Stimulated activated naive B cell treated with anti-CD40 and anti-IgM and Interleukin-4, amounts not matched to agents 10 μg/mL and 1 μg/mL and 100 μg/mL, for 72 hours (primary cell): ENCODE data around the gene LUC7L.
"Not testable (repeated sequence)": the region's sequence is repeated elsewhere in the genome, so short reads cannot be mapped to it uniquely, and the experiment has no call there.

Source experiments
- ATAC-seq, 2 donors: fragments of 150-1000 bp; cut with Tn5 transposase; replicated peaks; 2 replicates each; pipeline ENCODE4 v1.10.0; 2021; ENCODE audit warnings: moderate library complexity in 1 of 2
- DNase-seq: peaks from one replicate; pipeline ENCODE4 v3.0.0; 2021
- H3K27ac Mint-ChIP-seq: one replicate; pipeline ENCODE4 v1.8.0; 2022; ENCODE audit warnings: mild to moderate bottlenecking, mixed read lengths
- H3K27me3 Mint-ChIP-seq, 2 donors: one replicate each; pipeline ENCODE4 v1.8.0; 2022; ENCODE audit warnings: mixed read lengths in 2 of 2
- H3K36me3 Mint-ChIP-seq, 2 donors: one replicate each; pipeline ENCODE4 v1.8.0; 2022; ENCODE audit warnings: mixed read lengths in 2 of 2, mild to moderate bottlenecking in 1 of 2
- H3K4me1 Mint-ChIP-seq, 2 donors: one replicate each; pipeline ENCODE4 v1.8.0; 2022; ENCODE audit warnings: mixed read lengths in 2 of 2, mild to moderate bottlenecking in 1 of 2
- H3K4me3 Mint-ChIP-seq, 2 donors: one replicate each; pipeline ENCODE4 v1.8.0; 2022; ENCODE audit warnings: mild to moderate bottlenecking in 2 of 2, mixed read lengths in 2 of 2, moderate library complexity in 1 of 2
- H3K9me3 Mint-ChIP-seq, 2 donors: one replicate each; pipeline ENCODE4 v1.8.0; 2022; ENCODE audit warnings: mixed read lengths in 2 of 2, mild to moderate bottlenecking in 1 of 2

The LUC7L gene

DNA sequence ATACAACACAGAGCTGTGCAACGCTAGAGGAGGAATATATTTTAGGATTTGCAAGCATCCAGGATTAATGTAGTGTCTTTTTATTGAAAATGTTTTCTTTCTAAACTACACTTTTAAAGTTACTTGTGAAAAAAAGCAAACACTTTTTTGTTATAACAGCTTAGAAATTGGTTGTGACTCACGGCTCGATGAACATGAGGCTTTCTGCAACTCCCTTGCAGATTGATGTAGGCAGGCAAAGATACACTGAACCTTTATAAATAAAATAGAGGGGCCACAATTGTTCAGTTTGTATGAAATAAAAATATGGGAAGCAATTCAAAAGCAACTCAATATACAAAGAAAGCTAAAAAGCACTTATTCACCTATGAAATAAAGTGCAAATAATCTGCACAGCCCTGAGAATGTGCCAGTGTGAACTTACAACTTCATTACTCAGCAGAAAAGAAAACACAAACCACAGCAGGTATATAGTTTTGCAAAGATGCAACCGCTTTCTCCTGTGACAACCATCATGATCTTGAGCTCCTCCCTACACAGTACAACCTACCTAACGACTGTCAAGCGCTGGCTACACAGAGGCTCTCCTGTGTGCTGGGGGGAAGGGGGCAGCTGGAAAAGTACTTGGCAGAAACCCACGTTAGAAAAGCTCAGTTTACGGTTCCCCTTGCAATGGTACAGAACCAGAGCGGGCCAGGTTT, 948 bp downstream of the LUC7L start:
- Mint-ChIP-seq H3K27ac (peak overlapping the region; percentile 99), H3K4me3 (peak overlapping the region; percentile 89 to 94), H3K4me1 (peaks cover 18 to 25% of the 10 kb centered on the region in 2 donors), H3K27me3 (no peaks in the 10 kb centered on the region), H3K9me3 (no peaks in the 10 kb centered on the region), H3K36me3 (peaks cover 10 to 24% of the 10 kb centered on the region in 2 donors)
- ATAC-seq (peak; percentile 10 to 22), DNase-seq (no peak)

DNA sequence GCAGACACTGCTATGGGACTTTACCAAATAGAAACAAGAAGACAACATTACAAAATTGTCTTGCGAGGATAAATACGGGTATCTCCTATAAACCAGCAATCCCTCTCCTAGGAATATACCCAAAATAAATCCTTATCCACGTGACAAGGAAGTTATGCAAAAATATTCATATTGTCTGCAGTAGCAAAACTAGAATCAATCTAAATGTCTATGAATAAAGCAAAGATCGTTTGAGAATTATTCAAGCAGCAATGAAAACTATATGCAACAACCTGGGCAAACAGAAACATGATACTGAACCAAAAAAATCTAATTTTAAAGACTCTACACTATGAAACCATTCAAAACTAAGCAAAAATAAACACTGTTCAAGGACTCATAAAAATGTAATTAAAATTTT, 9.2 kb downstream of the LUC7L start:
- Mint-ChIP-seq H3K27me3 (no peaks in the 10 kb centered on the region), H3K9me3 (no peaks in the 10 kb centered on the region), H3K4me1 (peaks cover 3 to 7% of the 10 kb centered on the region in 2 donors), H3K27ac (no peak overlapping the region), H3K36me3 (peaks cover 32 to 36% of the 10 kb centered on the region in 2 donors), H3K4me3 (no peak overlapping the region)
- no peak for ATAC-seq
- no peak for DNase-seq

DNA sequence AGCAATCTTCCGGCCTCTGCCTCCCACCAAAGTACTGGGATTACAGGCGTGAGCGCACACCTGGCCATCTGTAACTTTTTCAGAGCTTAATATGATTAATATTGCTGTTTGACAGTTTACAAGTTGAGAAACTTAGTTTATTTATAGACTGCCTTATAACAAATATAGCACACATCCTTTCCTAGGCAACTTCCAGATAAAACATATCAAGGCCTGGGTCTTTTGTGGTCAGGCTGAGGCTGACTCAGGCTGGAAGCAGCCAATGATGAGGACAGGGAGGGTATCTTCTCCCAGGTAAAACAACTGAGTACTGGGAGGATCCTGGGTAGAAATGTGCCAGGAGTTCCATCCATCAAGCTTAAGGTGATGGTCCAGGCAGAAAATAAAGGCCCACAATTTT, 16.2 kb downstream of the LUC7L start:
- Mint-ChIP-seq H3K4me1 (peaks cover 9 to 15% of the 10 kb centered on the region in 2 donors), H3K27ac (no peak overlapping the region), H3K9me3 (no peaks in the 10 kb centered on the region), H3K36me3 (peaks cover 18 to 38% of the 10 kb centered on the region in 2 donors), H3K4me3 (no peak overlapping the region), H3K27me3 (no peaks in the 10 kb centered on the region)
- DNase-seq (no peak), ATAC-seq (no peak)

DNA sequence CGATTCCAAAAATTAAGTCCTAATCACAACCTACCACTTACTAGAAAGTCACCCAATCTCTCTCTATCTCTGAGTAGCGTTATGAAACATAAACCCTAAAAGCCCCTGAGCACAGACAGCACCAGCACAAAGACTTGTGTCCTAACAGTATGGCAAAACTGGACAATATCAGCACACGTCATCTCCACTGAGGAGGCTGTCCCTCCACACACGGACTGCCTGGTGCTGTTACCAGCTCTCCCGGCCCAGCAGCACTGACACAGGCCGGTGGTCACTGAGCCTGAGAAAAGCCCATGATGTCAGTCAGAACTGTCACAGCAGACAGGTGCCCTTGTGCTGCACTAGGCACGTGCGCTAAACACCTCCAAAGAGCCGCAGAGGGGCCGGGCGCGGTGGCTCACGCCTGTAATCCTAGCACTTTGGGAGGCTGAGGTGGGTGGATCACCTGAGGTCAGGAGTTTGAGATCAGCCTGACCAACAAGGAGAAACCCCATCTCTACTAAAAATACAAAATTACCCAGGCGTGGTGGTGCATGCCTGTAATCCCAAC, 17.5 kb downstream of the LUC7L start:
- not testable (repeated sequence) for H3K27me3 Mint-ChIP-seq, ATAC-seq, DNase-seq, H3K4me3 Mint-ChIP-seq, H3K9me3 Mint-ChIP-seq
- peaks cover 9 to 15% of the 10 kb centered on the region in 2 donors for H3K4me1 Mint-ChIP-seq
- H3K27ac Mint-ChIP-seq = peak overlapping the region; percentile 31
- H3K36me3 Mint-ChIP-seq = peaks cover 13 to 35% of the 10 kb centered on the region in 2 donors

DNA sequence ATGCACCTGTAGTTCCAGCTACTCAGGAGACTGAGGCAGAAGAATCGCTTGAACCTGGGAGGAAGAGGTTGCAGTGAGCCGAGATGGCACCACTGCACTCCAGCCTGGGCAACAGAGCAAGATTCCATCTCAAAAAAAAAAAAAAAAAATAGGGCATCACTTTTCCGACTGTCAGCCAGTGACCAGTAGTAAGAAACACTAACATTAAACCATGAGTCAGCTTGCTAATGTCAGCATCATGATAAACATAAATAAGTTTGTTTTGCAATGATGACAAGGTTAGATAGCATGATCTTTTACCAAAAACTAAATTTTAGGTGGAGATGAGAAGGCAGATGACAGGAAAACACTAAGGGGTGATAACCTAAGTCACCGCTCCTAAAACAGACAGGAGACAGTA, 19.9 kb downstream of the LUC7L start:
- H3K36me3 Mint-ChIP-seq = peaks cover 17 to 34% of the 10 kb centered on the region in 2 donors
- not testable (repeated sequence) for ATAC-seq, H3K4me3 Mint-ChIP-seq, H3K27me3 Mint-ChIP-seq, H3K27ac Mint-ChIP-seq, H3K9me3 Mint-ChIP-seq, DNase-seq
- H3K4me1 Mint-ChIP-seq = peaks cover 9 to 12% of the 10 kb centered on the region in 2 donors

DNA sequence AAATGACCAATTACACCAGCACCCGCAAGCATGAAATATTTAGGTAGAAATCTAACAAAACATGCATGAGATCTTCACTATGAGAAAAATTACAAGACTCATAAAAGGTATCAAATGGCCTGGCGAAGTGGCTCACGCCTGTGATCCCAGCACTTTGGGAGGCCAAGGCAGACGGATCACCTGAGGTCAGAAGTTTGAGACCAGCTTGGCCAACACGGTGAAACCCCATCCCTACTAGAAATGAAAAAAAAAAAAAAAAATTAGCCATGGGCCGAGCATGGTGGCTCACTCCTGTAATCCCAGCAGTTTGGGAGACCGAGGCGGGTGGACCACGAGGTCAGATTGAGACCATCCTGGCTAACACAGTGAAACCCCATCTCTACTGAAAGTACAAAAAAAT, 25.2 kb downstream of the LUC7L start:
- not testable (repeated sequence) for H3K9me3 Mint-ChIP-seq, H3K27ac Mint-ChIP-seq, H3K4me3 Mint-ChIP-seq, H3K4me1 Mint-ChIP-seq, ATAC-seq, DNase-seq, H3K27me3 Mint-ChIP-seq
- peaks cover 28 to 36% of the 10 kb centered on the region in 2 donors for H3K36me3 Mint-ChIP-seq

DNA sequence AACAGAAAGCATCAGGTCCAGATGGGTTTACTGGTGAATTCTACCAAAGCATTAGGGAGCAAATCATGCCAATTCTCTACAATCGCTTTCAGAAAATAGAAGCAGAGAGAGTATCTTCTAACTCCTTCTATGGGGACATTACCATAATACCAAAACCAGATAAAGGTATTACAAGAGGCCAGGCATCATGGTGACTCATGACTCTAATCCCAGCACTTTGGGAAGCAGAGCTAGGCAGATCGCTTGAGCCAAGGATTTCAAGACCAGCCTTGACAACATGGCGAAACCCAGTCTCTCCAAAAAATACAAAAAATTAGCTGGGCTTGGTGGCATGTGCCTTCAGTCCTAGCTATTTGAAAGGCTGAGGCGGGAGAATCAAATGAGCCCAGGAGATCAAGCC, 26.0 kb downstream of the LUC7L start:
- Mint-ChIP-seq H3K4me1 (no peaks in the 10 kb centered on the region), H3K36me3 (peaks cover 25 to 36% of the 10 kb centered on the region in 2 donors), H3K27me3 (no peaks in the 10 kb centered on the region), H3K9me3 (no peaks in the 10 kb centered on the region), H3K4me3 (no peak overlapping the region), H3K27ac (no peak overlapping the region)
- ATAC-seq (no peak), DNase-seq (no peak)

DNA sequence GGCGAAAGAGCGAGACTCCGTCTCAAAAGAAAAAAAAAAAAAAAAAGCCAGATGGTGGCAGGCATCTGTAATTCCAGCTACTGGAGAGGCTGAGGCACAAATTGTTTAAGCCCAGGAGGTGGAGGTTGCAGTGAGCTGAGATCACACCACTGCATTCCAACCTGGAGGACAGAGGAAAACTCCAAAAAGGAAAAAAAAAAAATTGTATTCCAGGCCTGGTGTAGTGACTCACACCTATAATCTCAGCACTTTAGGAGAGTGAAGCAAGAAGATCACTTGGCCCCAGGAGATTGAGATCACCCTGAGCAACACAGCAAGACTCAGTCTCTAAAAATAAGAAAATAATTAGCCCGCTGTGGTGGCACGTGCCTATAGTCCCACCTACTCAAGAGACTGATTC, 28.9 kb downstream of the LUC7L start:
- Mint-ChIP-seq H3K36me3 (peaks cover 20 to 32% of the 10 kb centered on the region in 2 donors), H3K27me3 (no peaks in the 10 kb centered on the region), H3K27ac (no peak overlapping the region), H3K4me1 (no peaks in the 10 kb centered on the region), H3K9me3 (no peaks in the 10 kb centered on the region), H3K4me3 (no peak overlapping the region)
- ATAC-seq (no peak), DNase-seq (no peak)

DNA sequence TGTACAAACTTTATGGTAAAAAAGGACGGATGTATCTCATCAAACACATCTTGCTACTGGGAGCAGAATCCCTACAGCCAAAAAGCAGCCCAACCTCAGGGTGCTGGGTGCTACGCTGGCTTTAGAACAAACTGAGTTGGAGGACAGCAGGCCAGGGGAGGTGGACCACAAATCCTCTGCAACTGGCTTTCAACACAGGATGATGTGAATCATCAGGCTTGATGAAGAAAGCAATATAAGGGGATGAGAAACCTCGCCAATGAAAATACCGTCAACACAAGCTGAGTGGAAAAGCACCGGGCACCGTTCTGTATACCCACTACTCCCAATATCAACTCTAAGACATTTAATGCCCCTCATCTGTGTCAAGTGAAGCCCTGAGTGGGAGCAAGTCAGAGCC, 34.7 kb downstream of the LUC7L start:
- Mint-ChIP-seq H3K27ac (no peak overlapping the region), H3K27me3 (no peaks in the 10 kb centered on the region), H3K4me1 (no peaks in the 10 kb centered on the region), H3K4me3 (no peak overlapping the region), H3K9me3 (no peaks in the 10 kb centered on the region), H3K36me3 (peaks cover 47 to 52% of the 10 kb centered on the region in 2 donors)
- no peak for DNase-seq
- ATAC-seq = no peak

DNA sequence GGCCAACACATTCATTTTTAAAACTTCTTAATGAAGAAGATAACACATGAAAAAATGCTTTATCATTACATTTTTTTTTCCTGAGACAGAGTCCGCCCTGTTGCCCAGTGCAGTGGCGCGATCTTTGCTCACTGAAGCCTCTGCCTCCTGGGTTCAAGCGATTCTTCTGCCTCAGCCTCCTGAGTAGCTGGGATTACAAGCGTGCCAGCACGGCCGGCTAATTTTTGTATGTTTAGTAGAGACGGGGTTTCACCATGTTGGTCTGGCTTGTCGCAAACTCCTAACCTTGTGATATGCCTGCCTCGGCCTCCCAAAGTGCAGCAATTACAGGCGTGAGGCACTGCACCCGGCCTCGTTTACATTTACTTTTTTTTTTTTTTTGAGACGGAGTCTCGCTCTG, 35.8 kb downstream of the LUC7L start:
- ATAC-seq (no peak), DNase-seq (no peak)
- Mint-ChIP-seq H3K4me3 (no peak overlapping the region), H3K36me3 (peaks cover 50 to 60% of the 10 kb centered on the region in 2 donors), H3K9me3 (no peaks in the 10 kb centered on the region), H3K27me3 (no peaks in the 10 kb centered on the region), H3K27ac (no peak overlapping the region), H3K4me1 (no peaks in the 10 kb centered on the region)

DNA sequence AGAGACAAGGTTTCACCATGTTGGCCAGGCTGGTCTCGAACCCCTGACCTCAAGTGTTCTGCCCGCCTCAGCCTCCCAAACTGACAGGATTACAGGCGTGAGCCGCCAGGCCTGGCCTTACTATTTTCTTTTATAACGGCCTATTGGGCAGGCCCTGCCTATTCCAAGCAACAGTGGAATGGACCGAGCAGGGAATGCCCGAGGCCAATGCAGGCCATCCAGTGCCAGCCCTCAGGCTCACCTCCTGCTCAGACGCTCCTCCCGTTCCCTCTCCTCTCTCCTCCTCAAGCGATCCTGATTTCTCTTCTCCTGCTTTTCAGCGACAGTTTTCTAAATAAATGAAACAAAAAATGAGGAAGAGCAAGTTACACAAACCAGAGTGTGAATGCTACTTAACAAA, 36.6 kb downstream of the LUC7L start:
- ATAC-seq (no peak), DNase-seq (no peak)
- Mint-ChIP-seq H3K9me3 (no peaks in the 10 kb centered on the region), H3K27ac (no peak overlapping the region), H3K36me3 (peaks cover 49 to 58% of the 10 kb centered on the region in 2 donors), H3K27me3 (no peaks in the 10 kb centered on the region), H3K4me1 (no peaks in the 10 kb centered on the region), H3K4me3 (no peak overlapping the region)

DNA sequence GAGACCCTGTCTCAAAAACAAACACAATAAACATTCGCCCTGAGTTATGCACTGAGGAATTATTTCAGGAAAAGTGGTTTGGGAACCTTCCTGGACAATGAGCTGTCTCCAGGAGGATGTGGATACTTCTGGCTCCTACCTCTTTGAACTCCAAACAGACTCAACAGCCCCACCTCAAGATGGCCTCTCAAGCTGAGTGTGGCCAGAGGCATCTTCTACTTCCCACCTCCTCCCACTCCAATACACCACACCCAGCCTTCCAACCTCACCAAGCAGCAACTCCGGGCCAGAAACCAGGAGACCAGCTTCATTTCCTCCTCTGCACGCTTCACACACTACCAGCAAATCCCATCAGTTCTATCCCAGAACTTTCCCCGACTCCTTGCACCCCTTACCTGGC, 37.4 kb downstream of the LUC7L start:
- H3K4me3 Mint-ChIP-seq = peak overlapping the region in 1 of 2 donors; percentile 28
- no peaks in the 10 kb centered on the region for H3K9me3 Mint-ChIP-seq
- ATAC-seq = no peak
- no peak for DNase-seq
- peak overlapping the region; percentile 42 for H3K27ac Mint-ChIP-seq
- no peaks in the 10 kb centered on the region for H3K4me1 Mint-ChIP-seq
- no peaks in the 10 kb centered on the region for H3K27me3 Mint-ChIP-seq
- peaks cover 44 to 59% of the 10 kb centered on the region in 2 donors for H3K36me3 Mint-ChIP-seq

DNA sequence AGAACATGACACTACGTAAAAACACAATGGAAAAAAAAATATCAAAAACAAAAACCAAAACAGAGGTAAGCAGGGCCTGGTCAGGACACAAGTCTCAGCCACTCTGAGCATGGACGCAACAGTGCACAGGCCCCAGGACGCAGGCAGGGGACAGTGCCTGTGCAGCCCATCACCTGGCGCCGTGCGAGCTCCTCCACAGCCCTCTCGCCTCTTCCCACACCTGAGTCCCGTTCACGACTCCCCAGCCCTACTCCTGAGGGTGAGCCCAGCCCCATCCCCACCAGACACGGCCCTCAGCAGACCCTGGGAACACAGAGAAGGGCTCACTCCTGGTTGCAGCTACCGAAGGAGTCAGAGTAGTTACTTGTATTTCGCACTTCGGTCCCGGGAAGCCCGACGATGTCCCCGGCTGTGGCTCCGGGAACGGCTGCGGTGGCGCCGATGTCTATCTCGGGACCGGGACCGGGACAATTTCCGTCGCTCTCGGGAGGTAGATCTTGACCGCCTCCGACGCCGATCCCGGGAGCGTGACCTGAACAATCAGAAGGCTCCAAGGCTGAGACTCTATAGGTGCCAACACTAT, 39.6 kb downstream of the LUC7L start:
- ATAC-seq (no peak), DNase-seq (no peak)
- Mint-ChIP-seq H3K4me3 (no peak overlapping the region), H3K36me3 (peaks cover 50 to 62% of the 10 kb centered on the region in 2 donors), H3K9me3 (no peaks in the 10 kb centered on the region), H3K27me3 (no peaks in the 10 kb centered on the region), H3K4me1 (peaks cover 0 to 3% of the 10 kb centered on the region in 2 donors), H3K27ac (peak overlapping the region; percentile 88)

DNA sequence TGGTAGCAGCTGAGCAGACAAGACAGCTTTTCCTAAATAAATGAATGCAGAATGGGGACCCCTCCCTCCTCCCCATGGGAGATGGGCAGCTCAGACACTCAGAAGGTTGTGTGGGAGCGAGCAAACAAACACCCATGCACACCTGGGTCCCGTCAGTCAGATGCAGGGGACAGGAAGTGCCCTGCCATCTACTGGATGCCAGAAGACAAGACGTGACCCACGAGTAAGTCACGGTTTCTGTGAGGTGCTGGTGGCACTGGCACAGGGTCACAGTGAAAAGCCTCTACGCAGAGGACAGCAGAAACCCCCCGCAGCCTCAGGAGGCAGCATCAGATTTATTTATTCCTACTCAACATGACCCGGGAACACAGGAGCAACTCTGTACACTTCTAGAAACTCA, 40.6 kb downstream of the LUC7L start:
- Mint-ChIP-seq H3K9me3 (no peaks in the 10 kb centered on the region), H3K27ac (peak overlapping the region; percentile 37), H3K4me3 (no peak overlapping the region), H3K27me3 (no peaks in the 10 kb centered on the region), H3K36me3 (peaks cover 43 to 57% of the 10 kb centered on the region in 2 donors), H3K4me1 (peaks cover 0 to 3% of the 10 kb centered on the region in 2 donors)
- ATAC-seq = peak; percentile 62 to 78
- DNase-seq = no peak

DNA sequence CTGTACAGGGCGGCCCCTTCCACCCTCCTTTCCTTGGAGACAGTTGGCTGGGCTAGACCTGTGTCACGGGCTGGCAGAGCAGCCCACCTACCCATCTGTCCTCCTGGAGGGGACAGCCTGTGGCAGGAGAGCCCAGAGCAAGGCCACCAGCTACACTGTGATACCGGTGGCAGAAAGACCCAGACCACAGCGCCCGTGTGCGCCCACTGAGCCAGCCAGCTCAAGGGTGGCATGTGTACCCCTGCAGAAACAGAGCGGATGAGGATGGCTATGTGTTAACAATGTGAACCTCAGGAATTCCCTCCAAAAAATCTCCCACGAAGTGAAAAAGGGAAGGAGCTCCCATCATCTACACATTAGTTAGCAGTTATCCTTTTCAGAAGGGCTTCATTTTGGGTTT, 41.9 kb downstream of the LUC7L start:
- peaks cover 37 to 55% of the 10 kb centered on the region in 2 donors for H3K36me3 Mint-ChIP-seq
- no peaks in the 10 kb centered on the region for H3K9me3 Mint-ChIP-seq
- H3K27ac Mint-ChIP-seq = no peak overlapping the region
- no peak overlapping the region for H3K4me3 Mint-ChIP-seq
- H3K27me3 Mint-ChIP-seq = no peaks in the 10 kb centered on the region
- no peak for DNase-seq
- H3K4me1 Mint-ChIP-seq = peaks cover 0 to 3% of the 10 kb centered on the region in 2 donors
- no peak for ATAC-seq
